NCI-H146 treated with DMSO at 0.1 percent for 48 hours (cell line): ENCODE data around the gene ZNF883.
A peak's percentile ranks its signal among the peaks of the same experiment; 100 is the strongest.
"Not testable (repeated sequence)": the region's sequence is repeated elsewhere in the genome, so short reads cannot be mapped to it uniquely, and the experiment has no call there.

Source experiments
- DNase-seq: peaks from one replicate; lab custom pipeline; 2025; ENCODE audit not compliant: unreplicated experiment; lab: John Stamatoyannopoulos, UW

Gene ZNF883

DNA sequence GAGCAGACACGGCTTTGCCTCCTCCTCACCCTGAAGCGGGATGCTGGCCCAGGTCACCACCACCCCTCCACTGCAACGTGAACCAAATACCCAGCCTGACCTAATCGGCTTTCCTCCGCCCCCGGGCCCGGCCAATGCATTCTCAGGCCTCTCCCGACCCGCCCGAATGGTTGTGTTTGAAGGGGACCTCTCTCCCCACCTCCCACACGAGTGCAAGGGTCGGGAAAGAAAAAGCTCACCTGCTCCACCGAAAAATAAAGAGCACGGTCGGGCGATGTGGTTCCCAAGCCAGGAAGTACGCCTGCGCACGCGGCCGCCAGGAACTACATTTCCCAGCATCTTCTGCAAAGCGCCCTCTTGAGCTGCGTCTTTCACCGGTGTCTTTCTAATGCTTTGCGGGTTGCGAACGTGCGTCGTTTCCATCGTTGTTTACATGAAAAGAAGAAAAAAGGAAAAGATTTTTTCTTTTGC lies at the start of gene ZNF883:
ZNF883 (minus strand) TSS at position 282 of the 471 bp plus-strand sequence.
- DNase-seq, result peak; percentile 38

DNA sequence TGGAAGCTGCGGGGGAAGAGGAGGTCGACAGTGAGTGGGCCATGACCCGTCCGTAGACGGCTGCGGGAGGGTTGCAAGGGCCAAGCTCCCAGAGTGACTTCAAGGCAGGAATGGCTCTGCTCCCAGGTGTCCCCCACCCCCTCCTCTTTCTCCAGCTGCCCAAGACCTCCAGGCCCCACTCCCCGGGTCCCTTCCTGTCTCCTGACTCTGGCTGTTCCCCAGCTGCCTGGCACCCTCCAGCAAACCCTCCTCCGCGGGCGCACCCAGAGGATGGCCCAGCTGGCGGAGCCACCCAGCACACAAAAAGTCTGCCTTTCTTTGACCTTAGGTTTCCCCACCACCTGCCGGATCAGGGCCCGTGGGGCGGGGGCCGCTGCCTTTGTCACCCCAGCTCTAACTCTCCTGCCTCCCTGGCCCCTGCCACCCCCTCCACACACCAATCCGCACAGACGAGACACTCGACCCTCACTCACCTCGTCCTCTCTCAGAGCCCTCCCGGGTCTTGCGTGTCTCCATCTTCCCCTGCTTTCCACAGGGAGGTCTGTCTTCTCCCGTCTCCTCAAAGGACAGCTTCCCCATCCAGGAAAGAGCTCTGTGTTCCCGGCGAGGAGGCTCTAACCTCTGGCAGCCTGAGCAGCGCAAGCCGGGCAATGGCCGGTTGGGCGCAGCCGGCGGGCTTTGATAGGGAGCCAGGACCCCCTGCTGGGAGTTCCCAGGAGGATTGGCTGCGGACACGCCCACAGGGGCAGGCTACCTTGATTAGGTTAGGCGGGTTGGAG lies 49.3 kb upstream of the ZNF883 start:
- DNase-seq, result not testable (repeated sequence)

DNA sequence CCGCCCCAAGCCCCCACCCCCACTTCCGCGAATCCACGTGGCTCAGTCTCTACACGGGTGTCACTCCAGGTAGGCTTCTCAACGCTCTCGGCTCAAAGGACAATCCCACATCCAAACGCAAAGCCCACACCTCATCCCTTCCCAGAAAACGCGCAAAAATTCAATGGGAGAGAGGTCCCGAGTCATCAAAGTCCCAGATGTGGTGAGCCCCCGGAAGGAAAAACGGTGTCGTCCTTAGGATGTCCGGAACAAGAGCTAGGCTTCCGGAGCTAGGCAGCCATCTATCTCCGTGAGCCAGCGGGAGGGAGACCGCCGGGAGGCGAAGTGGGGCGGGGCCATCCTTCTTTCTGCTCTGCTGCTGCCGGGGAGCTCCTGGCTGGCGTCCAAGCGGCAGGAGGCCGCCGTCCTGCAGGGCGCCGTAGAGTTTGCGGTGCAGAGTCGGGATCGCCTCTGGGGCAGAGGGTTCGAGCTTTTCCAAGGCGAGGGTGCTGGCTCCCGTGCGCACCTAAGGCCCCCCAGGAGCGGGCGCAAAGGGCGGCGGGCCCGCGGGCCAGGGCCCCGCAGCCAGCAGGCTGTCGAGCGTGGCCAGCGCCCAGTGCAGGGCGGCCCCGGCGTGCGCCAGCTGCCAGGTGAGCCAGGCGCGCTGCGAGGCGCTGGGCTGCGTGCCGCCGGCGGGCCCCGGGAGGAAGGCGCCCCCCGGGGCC lies 47.7 kb upstream of the ZNF883 start:
- peak; percentile 10 for DNase-seq

DNA sequence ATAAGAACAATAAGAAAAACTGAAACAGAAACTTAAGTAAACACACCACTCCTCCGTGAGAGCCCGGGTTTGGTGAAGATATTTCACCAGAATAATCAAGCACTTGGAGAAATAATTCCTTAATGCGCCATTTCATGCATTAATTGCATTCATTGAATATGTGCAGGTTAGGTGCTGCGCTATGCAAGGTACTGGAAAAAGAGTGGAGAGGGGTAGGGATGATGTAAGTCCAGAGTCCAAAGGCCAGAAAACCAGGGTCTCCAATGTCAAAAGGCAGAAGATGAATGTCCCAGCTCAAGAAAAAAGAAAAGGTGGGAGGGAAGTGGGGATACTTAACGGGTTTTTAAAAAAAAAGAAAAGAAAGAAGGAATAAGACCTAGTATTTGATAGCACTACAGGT lies 45.2 kb upstream of the ZNF883 start:
- no peak for DNase-seq

DNA sequence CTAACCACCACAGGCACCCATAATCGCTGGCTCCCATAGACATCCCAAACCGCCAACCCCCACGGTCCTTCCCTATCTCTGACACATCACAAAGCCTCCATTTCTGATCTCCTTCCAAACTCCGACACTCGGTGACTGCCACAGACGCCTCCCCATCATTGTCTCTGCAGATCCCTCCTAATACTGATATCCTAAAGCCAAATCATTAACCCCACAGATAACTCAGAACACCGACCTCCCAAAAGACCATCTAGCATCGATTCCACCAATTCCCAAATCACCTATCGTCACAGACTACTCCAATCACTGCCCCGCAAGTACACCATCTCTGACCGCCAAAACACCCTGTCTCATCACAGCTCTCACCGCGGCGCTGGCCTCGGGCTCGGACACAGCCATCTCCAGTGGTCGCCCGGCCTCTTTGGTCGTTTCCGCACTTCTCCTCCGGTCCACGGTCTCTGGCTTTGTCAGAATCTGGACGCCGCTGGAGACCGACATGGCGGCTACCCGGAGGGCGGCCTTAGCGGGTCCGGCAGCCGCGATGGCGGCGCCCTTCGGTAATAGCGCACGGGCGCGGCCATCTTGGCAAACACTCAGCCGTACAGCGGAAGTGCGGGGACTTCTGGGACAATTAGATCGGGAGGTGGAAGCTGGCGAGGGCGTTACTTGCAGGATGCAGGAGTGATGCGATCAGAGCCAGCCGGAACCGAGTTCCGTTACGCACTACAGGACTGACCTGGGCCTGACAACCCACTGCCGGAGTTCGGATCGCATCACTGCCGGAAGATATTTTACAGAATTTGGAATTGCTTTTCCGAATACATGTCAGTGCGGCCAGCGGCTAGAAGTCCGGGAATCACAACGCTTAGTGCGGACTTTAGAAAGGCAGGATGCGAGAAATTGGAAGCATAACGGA lies 44.5 kb upstream of the ZNF883 start, which contains the start of gene ZFP37:
ZFP37 (minus strand) TSS at position 534 of the 916 bp plus-strand sequence; CDS start at position 498, 36 bp downstream.
- DNase-seq, result peak; percentile 88

DNA sequence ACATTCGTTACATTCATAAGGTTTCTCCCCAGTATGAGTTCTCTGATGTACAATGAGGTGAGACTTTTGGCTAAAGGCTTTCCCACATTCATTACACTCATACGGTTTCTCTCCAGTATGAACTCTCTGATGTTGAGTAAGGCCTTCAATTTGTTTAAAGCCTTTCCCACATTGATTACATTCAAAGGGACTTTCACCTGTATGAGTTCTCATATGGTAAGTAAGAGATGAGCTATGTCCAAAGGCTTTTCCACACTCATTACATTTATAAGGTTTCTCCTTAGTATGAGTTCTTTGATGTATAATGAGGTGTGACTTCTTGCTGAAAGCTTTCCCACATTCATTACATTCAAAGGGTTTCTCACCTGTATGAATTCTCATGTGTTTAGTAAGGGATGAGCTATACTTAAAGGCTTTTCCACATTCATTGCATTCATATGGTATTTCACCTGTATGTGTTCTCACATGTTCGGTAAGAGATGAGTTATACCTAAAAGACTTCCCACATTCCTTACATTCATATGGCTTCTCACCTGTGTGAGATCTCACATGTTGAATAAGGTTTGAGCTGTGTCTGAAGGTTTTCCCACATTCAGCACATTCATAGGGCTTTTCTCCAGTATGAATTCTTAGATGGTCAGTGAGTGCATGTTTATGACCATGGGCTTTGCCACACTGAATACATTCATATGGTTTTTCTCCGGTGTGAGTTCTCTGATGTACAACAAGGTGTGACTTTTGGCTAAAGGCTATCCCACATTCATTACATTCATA lies 31.1 kb upstream of the ZNF883 start:
- no peak for DNase-seq

DNA sequence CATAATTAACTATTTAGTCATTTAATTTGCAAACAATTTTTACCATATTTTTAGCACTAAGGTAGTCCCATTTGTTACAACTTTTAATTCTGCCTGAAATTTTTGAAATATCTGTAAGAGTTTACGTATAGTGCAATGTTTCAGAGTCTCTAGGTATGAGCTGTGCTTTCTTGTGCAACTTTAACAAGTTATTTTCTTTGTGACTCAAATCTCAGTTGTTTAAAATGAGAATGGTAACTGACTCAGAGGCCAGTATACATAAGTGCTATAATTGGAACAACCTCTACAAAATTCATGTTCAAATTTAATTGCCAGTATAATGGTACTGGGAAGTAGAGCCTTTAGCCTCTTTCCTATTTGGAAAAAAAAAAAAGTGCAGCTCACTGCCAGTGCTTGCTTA lies 14.2 kb upstream of the ZNF883 start:
- DNase-seq, result no peak

DNA sequence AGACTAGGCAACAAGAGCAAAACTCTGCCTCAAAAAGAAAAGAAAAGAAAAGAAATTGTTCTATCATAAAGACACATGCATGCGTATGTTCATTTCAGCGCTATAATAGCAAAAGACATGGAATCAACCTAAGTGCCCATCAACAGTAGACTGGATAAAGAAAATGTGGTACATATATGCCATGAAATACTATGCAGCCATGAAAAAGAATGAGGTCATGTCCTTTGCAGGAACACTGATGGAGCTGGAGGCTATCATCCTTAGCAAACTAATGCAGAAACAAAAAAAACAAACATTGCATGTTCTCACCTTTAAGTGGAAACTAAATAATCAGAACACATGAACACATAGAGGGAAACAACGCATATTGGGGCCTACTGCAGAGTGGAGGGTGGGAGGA lies 6.3 kb upstream of the ZNF883 start:
- DNase-seq, result no peak

DNA sequence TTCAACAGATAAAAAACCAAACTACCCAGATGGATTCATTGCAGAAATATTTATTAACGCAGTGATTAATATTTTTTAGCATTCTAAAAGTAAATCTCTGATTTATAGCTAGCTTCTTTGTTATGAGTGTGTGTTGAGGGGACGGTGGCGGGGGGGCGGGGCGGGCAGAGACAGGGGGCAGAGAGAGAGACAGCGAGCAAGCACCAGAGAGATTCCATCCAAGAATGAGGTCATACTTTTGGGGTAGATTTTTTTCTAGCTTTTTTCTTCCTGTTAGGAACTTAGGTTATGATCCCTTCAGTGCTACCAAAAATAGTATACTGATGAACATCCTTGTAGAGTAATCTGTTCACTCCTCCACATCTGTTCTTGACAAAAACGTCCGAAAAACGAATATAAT lies 500 bp upstream of the ZNF883 start:
- no peak for DNase-seq

DNA sequence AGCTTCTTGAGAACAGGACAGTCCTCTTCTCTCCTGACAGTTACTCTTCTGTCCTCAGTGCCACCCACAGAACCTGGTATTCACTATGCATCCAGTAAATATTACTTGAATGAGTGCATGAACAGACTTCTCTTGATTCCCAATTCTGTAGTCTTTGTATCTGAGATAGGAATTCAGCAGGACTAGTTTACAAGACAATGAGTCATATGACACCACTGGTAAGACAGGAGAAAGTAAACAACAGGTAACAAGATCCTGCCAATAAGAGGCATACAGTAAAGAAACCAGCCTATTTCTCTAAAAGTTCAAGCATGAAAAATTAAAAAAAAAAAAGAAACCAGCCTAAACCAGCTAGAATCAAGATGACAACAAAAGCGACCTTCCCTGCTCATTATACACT lies 6.2 kb downstream of the ZNF883 start:
- no peak for DNase-seq

DNA sequence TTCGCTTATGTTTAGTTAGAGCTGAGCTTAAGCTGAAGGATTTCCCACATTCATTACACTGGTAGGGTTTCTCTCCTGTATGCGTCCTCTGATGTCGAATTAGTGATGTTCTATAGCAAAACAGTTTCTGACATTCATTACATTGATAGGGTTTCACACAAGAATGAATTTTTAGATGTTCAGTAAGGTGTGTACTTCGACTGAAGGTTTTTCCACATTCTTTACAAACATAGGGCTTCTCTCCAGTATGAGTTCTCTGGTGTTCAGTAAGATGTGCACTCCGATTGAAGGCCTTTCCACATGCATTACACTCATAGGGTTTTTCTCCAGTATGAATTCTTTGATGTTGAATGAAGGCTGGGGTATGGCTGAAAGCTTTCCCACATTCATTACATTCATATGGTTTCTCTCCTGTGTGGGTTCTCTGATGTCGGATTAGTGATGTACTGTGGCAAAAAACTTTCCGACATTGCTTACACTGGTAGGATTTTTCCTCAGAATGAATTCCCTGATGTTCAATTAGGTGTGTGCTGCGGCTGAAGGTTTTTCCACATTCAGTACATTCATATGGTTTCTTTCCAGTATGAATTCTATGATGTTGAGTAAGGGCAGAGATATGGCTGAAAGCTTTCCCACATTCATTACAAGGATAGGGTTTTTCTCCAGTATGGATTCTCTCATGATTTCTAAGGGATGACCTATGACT lies 14.6 kb downstream of the ZNF883 start:
- no peak for DNase-seq

DNA sequence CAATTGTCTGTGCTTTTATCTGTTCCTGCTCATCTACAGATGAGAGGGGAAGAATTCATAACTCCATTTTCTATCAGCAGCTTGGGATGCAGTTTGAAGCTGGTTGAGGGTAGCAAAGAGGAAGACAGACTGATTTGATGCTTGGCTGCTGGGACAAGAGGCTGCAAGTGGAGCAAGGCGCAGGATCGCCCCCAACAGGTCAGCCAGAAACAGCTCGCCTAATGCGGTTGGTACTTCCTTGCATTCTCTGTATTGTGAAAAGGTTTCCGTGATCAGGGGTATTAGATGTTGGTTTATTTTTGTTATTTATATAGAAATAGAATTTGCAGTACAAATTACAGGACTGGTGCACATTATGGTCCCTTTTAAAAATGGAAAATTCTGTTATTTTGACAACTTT lies 40.6 kb downstream of the ZNF883 start:
- DNase-seq, result no peak

DNA sequence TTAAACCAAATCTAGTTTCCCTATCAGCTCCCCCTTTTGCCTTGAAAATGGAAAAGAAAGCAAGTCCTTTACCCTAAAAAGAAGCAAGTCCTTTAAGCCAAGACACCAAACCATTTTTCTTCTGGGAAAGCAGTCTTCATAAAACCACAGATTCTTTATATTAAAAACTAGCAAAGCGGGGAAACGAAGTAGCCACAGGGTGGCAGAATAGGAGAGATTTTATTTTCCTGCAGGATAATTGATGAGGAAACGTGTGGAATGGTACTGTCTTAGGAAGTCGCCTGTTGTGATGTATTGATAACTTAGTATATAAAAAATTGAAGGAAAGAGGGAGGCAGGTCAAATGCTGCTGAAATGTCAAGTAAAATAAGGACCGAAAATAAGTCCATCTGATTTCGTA lies 41.1 kb downstream of the ZNF883 start:
- no peak for DNase-seq

DNA sequence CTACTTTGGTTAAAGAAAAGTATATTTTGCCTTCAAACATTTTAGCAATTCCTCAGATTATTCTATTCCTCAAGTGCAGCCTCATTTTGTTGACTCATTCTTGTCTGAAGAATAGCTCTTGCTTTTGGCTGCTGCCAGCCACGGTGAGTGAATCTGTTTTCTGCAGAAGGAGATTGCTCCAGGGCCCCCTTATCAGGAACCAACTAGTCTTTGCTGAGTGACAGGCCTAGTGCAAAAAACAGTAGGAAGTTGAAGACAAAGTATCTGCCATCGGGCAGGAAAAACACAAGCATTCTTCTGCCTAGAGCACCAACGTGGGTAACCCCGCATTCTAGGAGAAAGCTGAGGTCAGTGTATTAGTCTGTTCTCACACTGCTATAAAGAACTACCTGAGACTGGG lies 42.3 kb downstream of the ZNF883 start:
- DNase-seq, result no peak

DNA sequence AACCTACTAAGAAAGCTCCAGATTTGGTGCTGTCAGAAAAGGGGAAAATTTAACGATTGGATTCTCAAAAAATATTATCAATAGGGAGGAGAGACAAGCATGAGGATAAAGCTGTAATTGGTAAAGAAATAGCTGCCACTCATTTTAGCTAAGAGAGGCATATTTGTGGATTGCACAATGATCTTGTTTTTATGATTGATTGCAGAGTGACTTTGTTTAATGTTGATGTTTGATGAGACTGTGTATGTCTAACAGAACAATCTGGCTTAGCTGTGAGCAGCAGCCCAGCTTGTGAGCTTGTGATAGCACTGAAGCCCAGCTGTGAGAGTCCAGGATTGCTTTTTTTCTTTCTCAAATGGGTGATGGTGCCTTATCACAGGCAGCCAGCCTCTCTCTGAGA lies 56.4 kb downstream of the ZNF883 start:
- DNase-seq, result no peak

DNA sequence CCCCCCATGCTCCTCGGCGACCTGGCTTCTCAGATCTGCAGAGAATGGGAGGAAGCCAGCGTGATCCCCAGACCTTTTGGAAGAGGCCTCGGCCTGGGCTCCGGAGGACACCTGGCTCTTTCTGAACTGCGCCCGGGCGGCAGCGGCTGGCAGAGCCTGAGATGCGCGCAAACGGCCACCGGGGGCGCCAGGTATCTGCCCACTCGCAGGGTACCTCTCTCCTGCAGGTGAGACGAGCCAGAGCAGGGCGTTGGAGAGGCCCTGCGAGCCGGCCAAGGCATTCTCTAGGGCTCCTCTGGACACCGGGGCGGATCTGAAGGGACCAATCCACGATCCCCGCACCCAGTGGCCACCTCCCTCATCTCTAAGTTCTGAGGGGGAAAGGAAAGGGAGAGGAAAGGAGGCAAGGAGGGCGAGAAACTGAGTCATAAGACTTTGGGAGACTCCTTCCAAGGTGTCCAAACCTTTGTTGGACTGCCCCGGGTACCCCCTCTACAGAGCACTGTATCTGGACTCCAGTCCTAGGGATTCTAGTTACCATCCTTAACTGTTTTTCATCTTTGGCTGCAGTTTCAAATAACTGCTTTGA lies 66.3 kb downstream of the ZNF883 start:
- no peak for DNase-seq

DNA sequence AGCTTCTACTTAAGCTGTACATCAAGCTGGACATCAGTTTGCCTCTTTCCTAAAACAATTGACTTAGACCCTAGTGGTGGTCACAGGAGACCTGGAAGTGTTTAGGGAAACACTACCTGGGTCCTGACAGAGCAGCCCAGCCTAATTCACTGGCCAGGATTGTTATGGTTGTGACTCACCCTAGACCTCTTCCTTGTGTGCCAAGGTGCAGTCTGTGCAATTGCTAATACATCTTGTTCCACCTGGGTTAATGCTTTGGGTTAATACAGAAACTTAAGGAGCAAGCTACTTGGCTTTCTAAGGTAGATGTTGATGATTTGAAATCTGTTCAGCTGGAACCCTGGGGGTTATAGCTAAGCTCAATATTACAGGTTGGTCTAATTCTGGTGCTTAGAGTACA lies 72.6 kb downstream of the ZNF883 start:
- DNase-seq, result no peak

DNA sequence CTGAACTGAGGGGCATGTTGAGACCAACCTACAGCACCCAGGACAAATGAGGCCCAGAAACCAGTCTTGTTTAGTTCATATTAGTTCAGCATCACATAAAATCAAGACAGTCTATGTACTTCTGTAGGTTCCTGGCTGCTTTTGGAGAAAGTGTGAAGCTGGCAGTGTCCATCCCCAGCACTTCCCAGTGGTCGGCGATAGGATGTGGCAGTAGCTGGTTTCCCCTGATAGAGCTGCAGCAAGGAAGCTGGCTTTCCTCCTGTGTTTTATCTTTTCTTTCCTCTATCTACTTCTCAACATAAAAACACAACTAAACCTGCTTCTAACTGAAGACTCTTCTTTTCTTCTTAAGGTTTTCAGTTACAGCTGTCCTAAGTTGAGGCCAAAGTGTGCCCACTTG lies 78.3 kb downstream of the ZNF883 start:
- DNase-seq, result no peak

DNA sequence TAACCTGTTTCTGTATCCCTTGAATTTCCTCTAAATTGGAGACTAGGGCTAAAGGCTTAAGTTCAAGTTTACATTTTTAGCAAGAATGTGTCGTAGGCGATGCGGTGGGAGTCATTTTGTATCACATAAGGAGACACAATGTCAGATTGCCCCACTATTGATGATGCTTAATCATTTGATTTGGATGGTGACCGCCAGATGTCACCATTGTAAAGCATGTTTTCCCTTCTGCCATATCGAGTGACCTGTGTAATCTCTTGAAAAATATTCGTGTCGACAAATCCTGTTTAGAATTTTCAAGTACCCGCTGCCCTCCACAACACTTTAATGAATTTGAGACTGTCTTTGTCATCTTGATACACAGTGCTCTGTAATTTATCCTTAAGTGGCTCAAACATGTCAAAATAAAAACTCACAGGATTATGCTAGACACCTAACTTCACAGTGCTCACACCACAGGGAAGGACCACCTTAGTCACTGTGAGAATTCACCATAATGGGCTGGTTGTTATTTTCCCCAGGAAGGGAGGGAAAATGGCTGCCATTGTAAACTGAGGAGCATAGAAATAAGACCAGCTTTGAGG lies 86.8 kb downstream of the ZNF883 start:
- no peak for DNase-seq
